GM18951 (cell line): ENCODE results near the gene LAMA2.

ENCODE experiments used
- POLR2A ChIP-seq: IDR thresholded peaks from 4 replicates; pipeline ENCODE4 v1.6.1; 2011; ENCODE audit warnings: mild to moderate bottlenecking; ENCODE audit not compliant: insufficient read length, insufficient read depth; ENCODE audit errors: extremely low read depth
- in situ Hi-C: fragments of 300-500 bp; cut with MboI; formaldehyde crosslinking; loops from one replicate; pipeline ENCODE4 v1.12.0; 2022; ENCODE audit warnings: low sequenced_read_pairs, mixed read lengths, inconsistent platforms; ENCODE audit not compliant: unreplicated experiment

LAMA2 gene

GRCh38 chr6:129262661-129263060 is 379.7 kb downstream of the LAMA2 start:
- in situ Hi-C loops: no loop called here
- no peak for TF ChIP-seq POLR2A

GRCh38 chr6:129263176-129263575 is 380.2 kb downstream of the LAMA2 start:
- in situ Hi-C loops: no loop called here
- TF ChIP-seq POLR2A: no peak

- TF ChIP-seq POLR2A: no peak
- in situ Hi-C loops: no loop called here
Measured at GRCh38 chr6:129264480-129265045, 381.6 kb downstream of the LAMA2 start.

GRCh38 chr6:129267028-129267427 is 384.1 kb downstream of the LAMA2 start:
- in situ Hi-C loops: no loop called here
- TF ChIP-seq POLR2A: no peak

- no peak for TF ChIP-seq POLR2A
- in situ Hi-C loops: no loop called here
Measured at GRCh38 chr6:129269076-129269475, 386.1 kb downstream of the LAMA2 start.

GRCh38 chr6:129269891-129270290 is 387.0 kb downstream of the LAMA2 start:
- in situ Hi-C loops: no loop called here

GRCh38 chr6:129270450-129270849 is 387.5 kb downstream of the LAMA2 start:
- in situ Hi-C loops: no loop called here
- no peak for TF ChIP-seq POLR2A

More at GRCh38 chr6:129269891-129270290, 387.0 kb downstream of the LAMA2 start:
- no peak for TF ChIP-seq POLR2A

GRCh38 chr6:129273161-129273560 is 390.2 kb downstream of the LAMA2 start:
- in situ Hi-C loops: no loop called here
- no peak for TF ChIP-seq POLR2A

- TF ChIP-seq POLR2A: no peak
- in situ Hi-C loops: no loop called here
Measured at GRCh38 chr6:129276461-129276860, 393.5 kb downstream of the LAMA2 start.

GRCh38 chr6:129276986-129277385 is 394.0 kb downstream of the LAMA2 start:
- TF ChIP-seq POLR2A: no peak
- in situ Hi-C loops: no loop called here

- TF ChIP-seq POLR2A: no peak
- in situ Hi-C loops: no loop called here
Measured at GRCh38 chr6:129279343-129280292, 396.7 kb downstream of the LAMA2 start.

- in situ Hi-C loops: no loop called here
- no peak for TF ChIP-seq POLR2A
Measured at GRCh38 chr6:129280293-129280644, 397.3 kb downstream of the LAMA2 start.

- TF ChIP-seq POLR2A: no peak
- in situ Hi-C loops: no loop called here
Measured at GRCh38 chr6:129280749-129281148, 397.8 kb downstream of the LAMA2 start.

GRCh38 chr6:129281168-129281796 is 398.3 kb downstream of the LAMA2 start:
- no peak for TF ChIP-seq POLR2A

GRCh38 chr6:129282019-129282418 is 399.1 kb downstream of the LAMA2 start:
- no peak for TF ChIP-seq POLR2A
- in situ Hi-C loops: no loop called here

More at GRCh38 chr6:129281168-129281796, 398.3 kb downstream of the LAMA2 start:
- in situ Hi-C loops: no loop called here
